GM20000 (cell line): ENCODE data around the gene XCR1.

Source experiments
- DNase-seq: peaks from one replicate; pipeline ENCODE4 v3.0.0; 2012; ENCODE audit warnings: low spot score
- TF ChIP-seq, protein P1 (sequence below): IDR thresholded peaks from 2 replicates; pipeline ENCODE4 v1.5.1; 2012; ENCODE audit warnings: mild to moderate bottlenecking, control low read depth; ENCODE audit errors: extremely low read depth, missing control alignments

Gene XCR1

DNA sequence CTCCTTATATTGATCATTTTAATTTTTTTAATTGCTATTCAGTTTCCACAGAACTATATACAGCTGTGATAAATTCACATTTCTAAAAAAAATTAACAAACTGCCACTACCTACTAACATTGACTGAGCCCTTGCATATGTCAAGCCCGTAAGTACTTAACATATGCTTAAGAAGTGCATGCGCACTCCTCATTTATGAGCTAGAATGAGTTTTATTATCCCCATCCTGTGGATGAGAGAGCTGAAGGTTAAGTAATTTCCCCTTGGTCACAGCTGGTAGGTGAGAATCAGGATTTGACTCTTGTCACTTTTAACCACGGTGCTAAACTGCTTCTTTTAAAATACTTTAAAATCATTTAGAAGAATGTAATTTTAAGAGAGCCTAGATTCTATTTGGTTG is 58.2 kb downstream of the XCR1 start:
- TF ChIP-seq, protein P1, sequence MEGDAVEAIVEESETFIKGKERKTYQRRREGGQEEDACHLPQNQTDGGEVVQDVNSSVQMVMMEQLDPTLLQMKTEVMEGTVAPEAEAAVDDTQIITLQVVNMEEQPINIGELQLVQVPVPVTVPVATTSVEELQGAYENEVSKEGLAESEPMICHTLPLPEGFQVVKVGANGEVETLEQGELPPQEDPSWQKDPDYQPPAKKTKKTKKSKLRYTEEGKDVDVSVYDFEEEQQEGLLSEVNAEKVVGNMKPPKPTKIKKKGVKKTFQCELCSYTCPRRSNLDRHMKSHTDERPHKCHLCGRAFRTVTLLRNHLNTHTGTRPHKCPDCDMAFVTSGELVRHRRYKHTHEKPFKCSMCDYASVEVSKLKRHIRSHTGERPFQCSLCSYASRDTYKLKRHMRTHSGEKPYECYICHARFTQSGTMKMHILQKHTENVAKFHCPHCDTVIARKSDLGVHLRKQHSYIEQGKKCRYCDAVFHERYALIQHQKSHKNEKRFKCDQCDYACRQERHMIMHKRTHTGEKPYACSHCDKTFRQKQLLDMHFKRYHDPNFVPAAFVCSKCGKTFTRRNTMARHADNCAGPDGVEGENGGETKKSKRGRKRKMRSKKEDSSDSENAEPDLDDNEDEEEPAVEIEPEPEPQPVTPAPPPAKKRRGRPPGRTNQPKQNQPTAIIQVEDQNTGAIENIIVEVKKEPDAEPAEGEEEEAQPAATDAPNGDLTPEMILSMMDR: no peak
- DNase-seq: no peak

DNA sequence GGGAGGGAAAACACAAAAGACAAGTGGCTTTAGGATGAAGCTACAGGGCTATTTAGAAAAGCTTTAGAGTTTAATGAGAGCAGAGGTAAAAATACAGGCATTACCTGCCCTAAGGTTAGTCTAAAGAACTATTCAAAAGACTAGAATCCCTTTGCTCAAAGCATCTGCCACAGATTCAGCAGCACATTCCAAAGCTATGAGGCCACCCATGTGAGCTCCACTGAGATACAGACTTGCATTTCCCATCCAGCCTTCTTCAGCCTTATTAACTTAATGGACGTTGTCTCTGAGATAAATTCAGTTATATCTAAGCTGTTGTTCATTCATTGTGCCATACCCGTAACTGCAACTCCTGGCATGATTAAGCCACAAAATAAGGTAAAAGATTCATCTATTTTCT is 58.6 kb downstream of the XCR1 start:
- DNase-seq: no peak
- TF ChIP-seq, protein P1: no peak

DNA sequence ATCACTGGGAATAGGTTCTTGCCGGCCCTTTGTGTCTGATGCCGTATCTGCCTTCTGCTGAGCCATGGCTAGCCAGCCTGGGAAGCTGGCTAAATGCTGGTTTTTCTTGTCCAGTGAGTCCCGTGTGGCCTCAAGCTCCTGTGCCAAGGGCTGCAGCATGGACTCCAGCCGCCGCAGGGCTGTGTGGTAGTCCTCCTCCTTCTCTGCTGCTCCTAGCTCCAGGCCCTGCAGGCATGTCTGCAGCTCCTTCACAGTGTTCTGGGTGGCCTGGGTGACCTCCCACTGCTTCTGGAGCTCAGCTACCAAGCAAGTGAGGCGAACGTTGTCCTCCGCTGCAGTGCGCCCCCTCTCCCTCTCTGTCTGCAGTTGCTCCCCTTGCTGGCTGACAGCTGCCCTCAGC is 59.1 kb downstream of the XCR1 start:
- no peak for DNase-seq
- TF ChIP-seq, protein P1: no peak

DNA sequence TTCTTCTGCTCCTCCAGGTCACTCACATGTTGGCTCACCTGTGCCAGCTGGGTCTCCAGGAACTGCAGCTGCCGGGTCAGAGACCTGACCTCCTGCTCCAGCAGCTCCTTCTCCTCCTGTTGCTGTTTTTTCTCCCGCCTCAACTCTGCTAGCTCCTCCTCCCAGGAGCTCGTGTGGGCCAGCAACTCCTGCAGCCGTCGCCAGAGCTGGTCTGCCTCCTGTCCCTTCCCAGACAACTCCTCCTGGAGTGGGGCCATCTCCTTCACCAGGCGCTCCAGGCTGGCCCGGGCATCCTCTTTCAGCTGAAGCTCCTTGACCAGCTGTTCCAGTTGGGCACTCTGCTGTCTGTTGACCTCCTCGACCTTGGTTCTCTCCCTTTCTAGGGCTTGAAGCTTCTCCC is 59.6 kb downstream of the XCR1 start:
- no peak for DNase-seq
- TF ChIP-seq, protein P1: no peak
